Inferior parietal cortex (tissue), 1 donor: Measurements from ENCODE around the gene TMEM132D.

Experiments used
- DNase-seq: peaks from one replicate; pipeline ENCODE4 v3.0.0-alpha.2; 2016; ENCODE audit errors: extremely low spot score

The TMEM132D gene

DNA sequence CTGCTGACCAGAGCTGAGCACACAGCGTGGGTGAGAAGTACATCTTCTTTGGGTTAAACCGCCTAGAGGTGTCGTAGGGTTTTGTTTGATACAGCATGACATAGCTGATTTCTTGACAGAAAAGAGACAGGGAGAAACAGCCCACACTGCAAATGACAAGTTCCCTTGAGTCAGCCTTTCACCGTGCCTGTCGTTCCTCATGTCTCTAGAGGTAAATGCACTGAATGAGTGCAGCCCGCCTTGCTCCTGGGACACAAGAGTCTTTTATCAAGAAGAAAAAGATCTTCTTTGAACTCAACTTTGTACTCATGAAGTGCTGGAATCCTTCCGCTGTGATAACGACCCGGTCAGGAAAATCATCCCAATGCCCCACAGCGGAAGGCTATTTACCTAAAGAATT lies 77.6 kb downstream of the TMEM132D start:
- no peak for DNase-seq

DNA sequence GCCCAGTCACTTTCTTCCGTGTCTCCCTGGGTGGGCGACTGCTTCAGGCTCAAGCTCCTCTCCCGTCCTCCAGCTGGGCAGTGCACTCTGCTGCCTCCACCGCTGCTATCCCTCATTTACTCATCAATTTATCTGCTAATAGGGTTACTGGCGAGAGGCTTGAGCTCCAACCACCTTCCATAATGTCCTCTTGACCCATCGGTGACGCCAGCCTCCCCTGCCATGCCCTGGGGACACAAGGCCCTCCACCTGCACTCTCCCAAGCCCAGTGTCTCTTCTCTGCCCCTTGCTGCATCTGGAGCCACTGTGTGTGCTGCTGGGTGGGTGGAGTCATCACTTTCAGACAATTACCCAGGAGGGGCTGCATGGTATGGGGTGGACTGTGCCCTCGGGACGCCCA lies 78.5 kb downstream of the TMEM132D start:
- DNase-seq = no peak

DNA sequence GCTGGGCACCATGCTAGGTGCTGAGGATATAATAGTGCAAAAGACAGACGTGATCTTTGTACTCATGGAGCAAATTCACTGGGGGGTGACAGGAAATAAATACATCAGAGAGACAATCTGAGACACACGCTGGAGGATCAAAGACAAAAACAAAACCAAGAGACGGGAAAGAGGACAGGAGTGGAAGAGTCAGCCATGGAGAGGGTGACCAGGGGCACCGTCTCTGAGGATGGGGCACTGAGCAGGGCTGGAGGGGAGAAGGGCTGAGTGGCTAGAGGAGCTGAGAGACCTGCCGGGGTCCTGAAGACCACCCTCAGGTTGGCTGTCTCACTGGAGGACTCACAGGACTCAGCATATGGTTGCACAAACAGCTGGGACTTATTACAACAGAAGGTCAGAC lies 81.9 kb downstream of the TMEM132D start:
- no peak for DNase-seq

DNA sequence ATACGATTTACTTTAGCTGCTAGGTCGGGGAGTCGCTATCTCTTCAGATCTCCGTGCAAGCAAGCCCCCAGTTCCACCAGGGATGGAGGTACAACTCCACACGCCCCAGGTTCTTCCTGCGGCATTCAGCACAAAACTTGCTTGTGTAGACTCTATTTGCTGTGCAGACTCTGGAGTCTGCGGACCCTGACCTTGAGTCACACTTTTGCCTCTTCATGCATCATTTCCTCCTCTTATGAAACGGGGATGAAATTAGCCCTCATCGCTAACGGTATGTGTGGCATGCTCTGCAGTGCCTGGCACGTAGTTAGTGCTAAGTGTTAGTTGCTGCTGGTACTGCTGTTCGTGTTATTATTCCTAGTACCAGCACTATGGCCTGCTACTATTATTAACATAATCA lies 84.4 kb downstream of the TMEM132D start:
- DNase-seq = no peak

DNA sequence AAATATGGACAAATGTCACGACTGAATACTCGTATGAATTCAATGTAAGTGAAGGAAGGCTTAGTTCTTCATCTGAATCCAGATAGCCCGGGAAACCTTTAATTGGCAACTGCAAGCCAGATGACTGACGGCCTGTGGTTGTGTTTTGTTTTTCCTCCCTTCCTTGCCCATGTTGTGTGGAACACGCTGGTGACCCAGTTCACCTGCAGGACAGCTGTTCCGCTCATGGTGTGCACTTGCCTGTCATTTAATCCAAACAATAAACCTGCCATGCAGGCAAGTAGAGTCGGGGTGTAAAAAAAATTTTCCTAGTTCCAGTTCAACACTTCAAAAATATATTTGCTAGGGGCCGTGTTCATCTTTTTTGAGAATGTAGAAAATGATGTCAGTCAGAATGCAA lies 88.0 kb downstream of the TMEM132D start:
- no peak for DNase-seq

DNA sequence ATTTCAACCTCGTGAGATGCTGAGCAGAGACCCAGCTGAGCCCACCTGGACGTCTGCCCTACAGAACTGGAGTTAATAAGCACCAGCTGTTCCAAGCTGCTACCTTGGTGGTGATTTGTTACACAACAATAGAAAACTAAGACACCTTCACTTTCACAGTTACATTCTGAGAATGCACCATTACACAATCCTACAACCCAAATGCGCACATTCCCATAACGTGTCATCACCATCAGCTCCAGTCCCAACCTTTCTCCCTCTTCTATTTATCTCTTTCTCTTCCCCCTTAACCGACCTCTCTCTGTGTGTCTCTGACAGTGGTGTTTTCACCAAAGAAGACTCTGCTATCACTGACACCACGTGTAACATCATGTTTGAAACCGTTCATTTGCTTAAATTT lies 91.9 kb downstream of the TMEM132D start:
- DNase-seq = no peak

DNA sequence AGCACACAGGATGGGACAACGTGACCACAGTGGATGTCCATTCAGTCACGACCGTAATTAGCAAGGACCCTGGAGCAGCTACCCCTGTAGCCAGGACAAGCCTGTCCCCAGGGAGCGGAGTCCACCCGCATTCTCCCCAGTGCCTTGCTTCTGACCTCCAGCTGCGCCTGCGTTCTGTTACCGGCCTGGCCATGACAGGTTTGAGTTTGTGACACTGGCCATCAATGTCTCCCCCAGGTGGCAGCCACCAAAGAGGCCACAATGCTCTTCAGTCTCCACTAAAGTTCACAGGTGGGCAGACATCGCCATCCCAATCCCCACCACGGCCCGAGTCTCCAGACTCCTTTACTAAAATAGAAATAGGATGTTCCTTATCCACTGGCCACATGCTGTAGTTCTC lies 96.7 kb downstream of the TMEM132D start:
- no peak for DNase-seq

DNA sequence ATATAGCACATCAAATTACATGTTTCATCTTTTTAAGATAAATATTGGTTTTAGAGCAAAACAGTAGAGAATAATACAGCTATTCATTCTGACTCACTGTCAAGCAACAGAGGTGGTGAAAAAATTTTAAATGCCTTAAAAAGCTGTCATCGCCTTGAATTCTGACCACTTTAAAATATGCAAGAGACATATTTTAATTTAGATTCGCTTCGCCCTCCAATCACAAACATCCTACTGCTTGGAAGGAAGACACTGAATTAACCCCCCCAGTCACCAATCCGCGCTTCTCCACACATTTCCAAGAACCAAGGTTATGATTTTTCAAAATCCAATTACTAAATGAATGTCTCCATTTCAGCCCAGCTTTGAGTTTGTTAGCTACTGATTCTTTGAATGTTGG lies 112.4 kb downstream of the TMEM132D start:
- DNase-seq = no peak

DNA sequence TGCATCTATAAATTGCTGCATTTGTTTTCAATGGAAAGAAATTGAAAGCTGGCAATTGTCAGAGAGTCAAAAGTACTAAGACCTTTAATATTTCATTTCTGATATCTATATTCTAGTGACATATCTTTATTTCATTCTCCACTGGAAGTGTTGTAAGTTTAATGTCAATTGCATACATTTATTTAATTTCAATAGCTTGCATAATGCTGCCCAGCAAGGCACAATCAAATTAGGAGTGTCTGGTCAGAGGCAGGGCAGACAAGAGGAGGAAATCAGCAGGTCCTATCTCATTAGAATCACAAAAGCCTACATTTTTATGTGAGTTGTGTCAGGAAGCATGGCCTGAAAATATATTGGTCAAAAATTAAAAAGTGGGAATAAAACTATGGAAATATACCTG lies 112.9 kb downstream of the TMEM132D start:
- no peak for DNase-seq

DNA sequence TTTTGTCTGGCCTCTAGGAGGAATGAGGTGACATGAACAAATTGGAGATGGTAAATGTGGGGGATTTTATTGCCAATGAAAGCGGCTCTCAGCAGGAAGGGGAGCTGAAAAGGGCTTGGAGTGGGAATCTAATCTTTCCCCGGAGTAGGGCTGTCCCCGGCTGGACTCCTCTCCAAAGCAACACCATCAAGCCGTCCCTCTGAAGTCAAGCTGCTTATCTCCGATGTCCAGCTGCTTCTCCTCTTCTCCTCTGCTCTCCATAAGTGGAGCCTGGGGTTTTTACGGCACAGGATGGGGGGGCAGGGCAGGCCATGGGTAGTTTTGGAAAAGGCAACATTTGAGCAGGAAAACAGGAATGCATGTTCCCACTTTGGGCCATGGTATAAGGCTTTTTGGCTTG lies 113.5 kb downstream of the TMEM132D start:
- no peak for DNase-seq

DNA sequence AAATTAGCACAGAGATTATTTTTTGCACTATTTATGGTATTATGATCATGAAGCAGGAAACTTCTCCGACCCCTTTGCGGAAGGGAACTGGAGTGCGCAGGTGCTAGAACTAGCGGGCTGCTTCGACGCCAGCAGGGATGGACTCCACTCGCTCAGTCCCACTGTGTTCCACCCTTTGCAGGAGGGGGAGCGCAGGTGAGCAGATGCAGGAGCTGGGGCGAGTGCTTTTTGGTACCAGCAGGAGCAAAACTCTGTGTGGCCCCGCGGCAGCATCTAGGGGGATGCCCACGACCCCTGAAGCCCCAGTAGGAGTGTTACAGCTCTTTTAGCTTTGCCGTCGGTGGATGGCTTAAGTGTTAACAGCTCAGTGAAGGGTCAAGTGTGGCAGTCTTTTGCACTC lies 113.9 kb downstream of the TMEM132D start:
- no peak for DNase-seq

DNA sequence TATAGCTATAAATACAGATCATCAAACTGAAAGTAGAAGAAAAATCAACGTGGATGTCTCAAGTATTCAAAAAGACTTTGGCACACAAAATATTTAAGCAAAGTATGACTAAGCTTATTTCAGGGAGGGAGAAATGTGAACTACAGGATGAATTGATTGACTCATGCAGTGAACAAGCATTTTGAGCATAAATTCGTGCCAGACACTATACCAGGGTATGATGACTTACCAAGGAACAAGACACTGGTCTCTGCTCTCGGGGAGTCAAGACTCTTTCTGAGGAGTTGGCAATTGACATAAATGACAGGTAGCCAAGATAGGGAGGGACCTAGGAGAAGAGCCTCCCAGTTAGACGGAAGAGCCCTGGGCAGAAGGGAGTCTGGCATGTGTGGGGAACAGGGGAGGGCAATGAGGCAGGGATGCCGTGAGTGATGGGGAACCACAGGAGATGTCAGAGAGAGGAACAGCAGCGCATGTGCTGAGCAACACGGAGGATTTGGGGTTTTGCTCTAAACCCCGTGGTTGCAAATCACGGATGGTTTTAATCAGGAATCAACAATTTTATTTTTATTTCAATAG lies 115.2 kb downstream of the TMEM132D start:
- DNase-seq = no peak

DNA sequence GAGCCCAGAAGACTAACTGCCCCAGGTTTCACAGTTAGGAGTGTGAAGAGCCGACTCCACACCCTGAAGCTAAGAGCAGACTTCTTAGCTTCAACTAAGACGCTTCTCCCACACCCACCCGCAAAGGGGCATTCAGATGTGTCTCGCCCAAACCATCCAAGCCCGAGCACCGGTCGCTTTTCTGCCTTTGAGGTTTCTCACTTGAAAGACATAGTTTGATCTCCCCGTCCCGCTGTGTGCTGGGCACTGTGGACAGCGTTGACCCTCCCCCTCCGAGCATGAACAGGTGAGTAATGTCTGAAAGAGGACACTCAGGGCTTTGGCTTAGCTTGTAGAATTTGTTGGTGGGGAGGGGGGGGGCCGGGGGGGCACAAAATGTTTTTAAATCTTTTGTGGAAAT lies 123.8 kb downstream of the TMEM132D start:
- no peak for DNase-seq

DNA sequence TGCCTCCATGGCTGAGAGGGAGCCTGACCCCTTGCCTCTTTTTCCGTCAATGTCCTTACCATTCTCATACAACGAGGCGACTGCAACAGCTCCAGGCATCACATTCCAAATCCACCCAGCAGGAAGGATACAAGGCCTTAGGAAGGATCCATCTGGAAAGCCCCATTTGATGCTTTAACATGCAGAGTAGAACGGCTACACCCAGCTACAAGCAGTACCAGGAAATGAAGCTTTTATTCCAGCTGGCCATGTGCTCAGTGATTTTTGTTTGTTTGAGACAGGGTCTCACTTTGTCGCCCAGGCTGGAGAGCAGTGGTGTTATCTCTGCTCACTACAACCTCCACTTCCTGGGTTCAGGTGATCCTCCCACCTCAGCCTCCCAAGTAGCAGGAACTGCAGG lies 124.8 kb downstream of the TMEM132D start:
- no peak for DNase-seq

DNA sequence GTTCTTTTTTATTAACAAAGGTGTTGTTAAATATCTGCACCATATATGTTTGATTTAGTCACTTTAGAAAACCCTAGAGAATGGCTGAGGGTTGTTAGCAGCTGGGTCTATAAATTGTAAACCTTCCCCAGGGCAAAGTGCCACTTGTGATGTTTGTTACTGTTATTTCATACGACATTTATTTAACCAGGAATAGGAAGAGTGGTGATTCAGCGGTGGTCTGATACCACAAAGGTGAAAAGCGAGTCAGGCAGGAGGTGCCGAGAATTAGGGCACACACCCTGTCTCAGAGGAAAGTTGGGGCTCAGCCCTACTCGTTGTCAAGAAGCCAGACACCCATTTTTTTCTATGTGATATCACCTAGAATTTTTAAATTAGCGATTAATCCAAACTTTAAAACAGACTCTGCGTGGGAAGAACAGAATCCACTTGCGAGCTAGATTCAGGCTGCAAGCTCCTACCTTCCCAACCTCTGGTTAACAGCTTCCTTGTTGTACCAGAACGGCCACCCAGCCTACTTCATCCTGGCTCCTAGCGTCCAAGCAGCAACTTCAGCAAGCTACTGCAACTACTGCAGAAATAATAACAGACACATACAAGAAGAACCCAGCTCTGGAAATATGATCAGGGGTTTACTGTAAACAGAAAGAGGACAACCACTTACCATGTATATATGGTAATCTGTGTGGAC lies 126.7 kb downstream of the TMEM132D start:
- DNase-seq = no peak

DNA sequence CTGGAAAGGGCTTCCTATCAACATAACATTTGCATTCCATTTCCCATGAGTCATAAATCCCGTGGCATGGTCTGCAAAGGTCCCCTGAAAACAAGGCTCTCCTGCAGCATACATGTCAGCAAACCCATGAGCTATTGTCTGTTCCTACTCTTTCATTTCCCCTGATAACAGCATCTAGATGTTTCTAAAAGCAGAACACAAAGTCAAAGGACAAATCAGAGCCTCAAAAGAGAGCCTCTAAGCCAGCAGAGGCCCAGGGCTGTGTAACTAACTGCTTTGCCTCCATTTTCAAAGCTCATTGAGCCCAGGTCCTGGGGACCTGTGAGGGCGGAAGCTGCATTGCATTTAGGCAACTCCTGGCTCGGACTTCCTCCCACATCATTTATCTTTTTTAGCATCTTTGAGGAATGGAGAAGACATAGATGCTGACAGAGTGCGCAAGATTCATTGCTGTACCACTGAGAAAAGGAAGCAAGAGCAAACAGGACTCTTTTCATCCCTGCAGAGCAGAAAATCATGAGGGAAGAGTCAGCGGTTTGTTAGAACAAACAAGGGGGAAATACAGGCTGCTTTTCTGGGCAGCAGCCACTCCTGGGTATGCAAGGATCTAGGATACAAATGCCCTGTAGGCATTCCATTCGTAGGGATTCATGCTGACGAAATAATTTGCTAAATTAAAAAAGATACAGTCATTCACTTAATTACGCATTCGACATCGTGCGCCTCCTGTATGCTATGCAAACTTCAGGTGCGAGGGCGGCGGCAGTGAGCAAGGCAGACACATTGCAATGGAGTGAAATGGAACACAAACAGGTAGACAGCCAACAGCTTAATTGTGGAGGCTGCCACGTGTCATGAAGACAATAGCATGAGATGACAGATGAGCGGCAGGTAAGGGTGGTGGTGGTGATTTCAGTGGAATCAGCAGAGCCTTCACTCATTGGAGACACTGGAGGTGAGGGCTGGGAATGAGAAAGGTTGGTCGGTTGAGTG lies 131.0 kb downstream of the TMEM132D start:
- DNase-seq = no peak

DNA sequence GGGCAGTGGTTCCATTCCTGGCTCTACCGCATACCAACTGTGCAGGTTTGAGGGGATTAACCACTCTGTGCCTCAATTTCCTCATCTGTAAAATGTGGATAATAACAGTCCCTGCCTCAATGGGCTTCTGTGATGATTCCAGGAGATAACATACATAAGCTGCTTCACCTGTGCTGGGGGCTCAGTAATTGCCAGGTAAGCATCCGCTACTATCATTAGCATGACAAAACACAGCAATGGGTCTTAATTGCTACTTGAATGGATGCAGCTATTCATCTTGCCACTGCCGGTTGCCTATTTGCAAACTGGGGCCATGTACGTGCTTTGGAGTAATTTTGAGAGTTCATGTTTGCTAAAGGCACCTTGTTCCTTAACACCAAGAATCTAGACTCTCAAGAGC lies 132.6 kb downstream of the TMEM132D start:
- DNase-seq = no peak

DNA sequence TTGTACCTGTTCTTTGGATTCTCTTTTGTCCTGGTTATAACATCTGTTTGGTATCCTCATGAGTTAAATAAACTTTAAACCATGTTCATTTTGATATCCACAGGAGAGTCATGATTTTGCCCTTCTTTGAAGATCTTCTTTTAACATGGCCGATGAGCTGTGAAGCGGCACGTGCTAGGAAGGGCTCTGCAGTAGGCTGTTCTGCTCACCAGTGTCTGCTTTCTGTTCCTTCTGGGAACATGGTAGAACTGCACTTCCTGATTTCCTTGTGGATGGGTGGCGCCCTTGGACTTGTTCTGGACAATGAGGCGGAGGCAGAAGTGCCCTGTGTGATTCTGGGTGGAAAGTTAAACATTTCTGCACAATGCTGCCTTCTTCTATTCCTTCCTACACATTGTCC lies 138.1 kb downstream of the TMEM132D start:
- DNase-seq = no peak

DNA sequence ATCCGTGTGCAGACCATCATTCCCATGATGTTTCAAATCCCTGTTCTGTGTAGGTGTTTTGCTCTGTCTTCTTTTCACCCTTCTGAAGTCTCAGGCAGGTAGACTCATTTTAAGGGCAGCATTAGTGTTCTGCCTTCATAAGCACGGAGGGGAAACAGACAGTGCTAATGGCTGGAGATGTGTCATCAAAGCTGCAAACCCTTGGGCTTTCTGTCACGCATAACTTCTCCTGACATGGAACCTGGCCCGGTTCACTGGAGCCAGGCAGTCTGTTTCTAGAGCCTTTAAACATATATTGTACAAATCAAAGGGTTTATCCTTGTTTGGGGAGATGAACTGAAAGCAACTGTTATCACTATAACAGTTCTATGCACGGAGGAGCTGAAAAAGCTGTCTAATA lies 141.4 kb downstream of the TMEM132D start:
- no peak for DNase-seq

DNA sequence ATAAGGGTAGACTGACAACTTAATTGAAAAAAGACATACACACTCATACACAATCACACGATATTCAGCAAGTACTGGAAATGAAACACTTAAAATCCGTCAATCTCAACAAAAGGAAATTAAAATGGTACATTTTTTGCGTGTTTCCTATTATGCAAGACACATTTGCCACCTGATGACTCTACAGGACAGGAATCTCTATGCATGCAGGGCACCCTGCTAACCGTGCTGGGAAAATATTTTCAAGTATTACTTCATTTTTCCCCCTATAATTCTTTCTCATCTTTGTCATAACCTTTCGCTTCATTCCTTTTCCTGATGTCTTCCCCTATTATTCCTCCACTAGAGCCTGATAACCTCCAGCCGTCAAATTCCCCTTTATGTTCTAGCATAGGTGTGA lies 150.2 kb downstream of the TMEM132D start:
- DNase-seq = no peak

DNA sequence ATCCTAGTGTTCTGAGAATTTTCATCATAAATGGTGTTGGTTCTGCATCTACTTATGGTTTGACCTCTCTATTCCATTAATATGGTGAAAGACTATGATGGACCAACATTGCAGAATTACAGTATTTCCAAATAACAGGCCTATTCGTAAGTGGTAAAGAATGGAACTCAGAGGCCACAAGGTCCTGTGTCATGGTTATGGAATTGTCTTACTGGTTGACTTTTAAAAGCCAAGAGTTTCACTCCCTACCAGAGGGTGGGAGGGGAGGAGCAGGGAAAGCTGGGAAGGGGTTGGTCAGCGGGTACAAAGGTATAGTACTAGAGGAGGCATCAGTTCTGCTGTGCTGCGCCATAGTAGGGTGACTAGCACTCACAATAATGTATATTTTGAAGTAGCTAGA lies 153.4 kb downstream of the TMEM132D start:
- DNase-seq = no peak

DNA sequence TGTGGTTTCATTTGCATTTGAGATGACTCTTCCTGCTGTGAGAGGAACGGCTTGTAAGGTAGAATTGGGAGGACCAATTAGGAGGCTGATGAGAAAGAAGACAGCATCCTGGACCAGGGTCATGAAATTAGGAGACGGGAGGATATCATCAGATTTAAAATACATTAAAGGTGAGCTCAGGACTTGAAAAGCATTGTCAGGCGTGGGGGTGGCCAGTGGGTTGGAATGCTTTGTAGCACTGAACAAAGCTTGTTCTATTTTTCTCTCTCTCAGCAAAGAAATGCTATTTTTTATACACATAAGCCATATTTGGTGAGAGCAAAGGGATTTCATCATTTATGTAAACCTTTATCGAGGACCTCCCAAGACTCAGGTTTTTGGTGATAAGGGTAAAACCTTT lies 157.5 kb downstream of the TMEM132D start:
- DNase-seq = no peak

DNA sequence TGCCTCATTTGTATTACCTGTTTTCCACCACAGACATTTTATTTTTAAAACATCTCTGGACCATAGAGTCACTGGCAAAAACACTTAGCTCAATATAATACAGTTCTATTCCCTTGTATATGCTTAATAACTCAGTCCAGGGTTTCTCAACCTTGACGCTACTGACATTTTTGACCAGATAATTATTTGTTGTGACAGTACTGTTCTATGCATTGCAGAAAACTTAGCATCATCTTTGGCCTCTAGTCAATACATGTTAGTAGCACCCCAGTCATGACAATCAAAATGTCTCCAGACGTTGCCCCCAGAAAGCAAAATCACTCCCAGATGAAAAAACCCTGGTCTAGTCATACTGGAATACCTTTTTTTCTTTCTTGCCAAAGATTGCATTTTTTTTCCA lies 174.7 kb downstream of the TMEM132D start:
- no peak for DNase-seq
